ENCODE results near the gene TTF1. TPM values are rescaled to one million over a fixed set of nuclear protein-coding genes. Genes with fewer than 3 reads are reported as not detected.

TTF1 gene
- total and polyA plus RNA-seq, 2 of the 13 experiments (the other 11 are each of a cell fraction or from before 2014, with no cell fraction given) = 3.4 to 9.8 TPM

GRCh38 chr9:132426639-132427414 lies 20.2 kb upstream of the TTF1 start (continued):
- no peak for TF ChIP-seq ZSCAN22 (CRISPR knock-in tag; IDR thresholded peaks at IDR 0.05)
- TF ChIP-seq, protein P1, sequence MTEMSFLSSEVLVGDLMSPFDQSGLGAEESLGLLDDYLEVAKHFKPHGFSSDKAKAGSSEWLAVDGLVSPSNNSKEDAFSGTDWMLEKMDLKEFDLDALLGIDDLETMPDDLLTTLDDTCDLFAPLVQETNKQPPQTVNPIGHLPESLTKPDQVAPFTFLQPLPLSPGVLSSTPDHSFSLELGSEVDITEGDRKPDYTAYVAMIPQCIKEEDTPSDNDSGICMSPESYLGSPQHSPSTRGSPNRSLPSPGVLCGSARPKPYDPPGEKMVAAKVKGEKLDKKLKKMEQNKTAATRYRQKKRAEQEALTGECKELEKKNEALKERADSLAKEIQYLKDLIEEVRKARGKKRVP (CRISPR knock-in tag; IDR thresholded peaks at IDR 0.05) = no peak
- TF ChIP-seq, protein P2, sequence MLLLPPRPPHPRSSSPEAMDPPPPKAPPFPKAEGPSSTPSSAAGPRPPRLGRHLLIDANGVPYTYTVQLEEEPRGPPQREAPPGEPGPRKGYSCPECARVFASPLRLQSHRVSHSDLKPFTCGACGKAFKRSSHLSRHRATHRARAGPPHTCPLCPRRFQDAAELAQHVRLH (CRISPR knock-in tag; IDR thresholded peaks at IDR 0.05; ENCODE audit: borderline replicate concordance, low read depth) = no peak
- TF ChIP-seq FOXP1 (IDR thresholded peaks at IDR 0.05) = no peak
- no peak for TF ChIP-seq FOXP1 (CRISPR knock-in tag; IDR thresholded peaks at IDR 0.05)
- TF ChIP-seq KMT2B (CRISPR knock-in tag; IDR thresholded peaks at IDR 0.05) = no peak
- no peak for TF ChIP-seq TAF1 (CRISPR knock-in tag; IDR thresholded peaks at IDR 0.05)
- no peak for TF ChIP-seq NRL (CRISPR knock-in tag; IDR thresholded peaks at IDR 0.05; ENCODE audit: borderline replicate concordance)
- no peak for TF ChIP-seq CBX5 (CRISPR knock-in tag; IDR thresholded peaks at IDR 0.05; ENCODE audit: borderline replicate concordance)
- TF ChIP-seq HHEX (CRISPR knock-in tag; IDR thresholded peaks at IDR 0.05) = no peak
- TF ChIP-seq HDAC1 (CRISPR knock-in tag; IDR thresholded peaks at IDR 0.05) = no peak
- TF ChIP-seq, protein P3, sequence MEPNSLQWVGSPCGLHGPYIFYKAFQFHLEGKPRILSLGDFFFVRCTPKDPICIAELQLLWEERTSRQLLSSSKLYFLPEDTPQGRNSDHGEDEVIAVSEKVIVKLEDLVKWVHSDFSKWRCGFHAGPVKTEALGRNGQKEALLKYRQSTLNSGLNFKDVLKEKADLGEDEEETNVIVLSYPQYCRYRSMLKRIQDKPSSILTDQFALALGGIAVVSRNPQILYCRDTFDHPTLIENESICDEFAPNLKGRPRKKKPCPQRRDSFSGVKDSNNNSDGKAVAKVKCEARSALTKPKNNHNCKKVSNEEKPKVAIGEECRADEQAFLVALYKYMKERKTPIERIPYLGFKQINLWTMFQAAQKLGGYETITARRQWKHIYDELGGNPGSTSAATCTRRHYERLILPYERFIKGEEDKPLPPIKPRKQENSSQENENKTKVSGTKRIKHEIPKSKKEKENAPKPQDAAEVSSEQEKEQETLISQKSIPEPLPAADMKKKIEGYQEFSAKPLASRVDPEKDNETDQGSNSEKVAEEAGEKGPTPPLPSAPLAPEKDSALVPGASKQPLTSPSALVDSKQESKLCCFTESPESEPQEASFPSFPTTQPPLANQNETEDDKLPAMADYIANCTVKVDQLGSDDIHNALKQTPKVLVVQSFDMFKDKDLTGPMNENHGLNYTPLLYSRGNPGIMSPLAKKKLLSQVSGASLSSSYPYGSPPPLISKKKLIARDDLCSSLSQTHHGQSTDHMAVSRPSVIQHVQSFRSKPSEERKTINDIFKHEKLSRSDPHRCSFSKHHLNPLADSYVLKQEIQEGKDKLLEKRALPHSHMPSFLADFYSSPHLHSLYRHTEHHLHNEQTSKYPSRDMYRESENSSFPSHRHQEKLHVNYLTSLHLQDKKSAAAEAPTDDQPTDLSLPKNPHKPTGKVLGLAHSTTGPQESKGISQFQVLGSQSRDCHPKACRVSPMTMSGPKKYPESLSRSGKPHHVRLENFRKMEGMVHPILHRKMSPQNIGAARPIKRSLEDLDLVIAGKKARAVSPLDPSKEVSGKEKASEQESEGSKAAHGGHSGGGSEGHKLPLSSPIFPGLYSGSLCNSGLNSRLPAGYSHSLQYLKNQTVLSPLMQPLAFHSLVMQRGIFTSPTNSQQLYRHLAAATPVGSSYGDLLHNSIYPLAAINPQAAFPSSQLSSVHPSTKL (CRISPR knock-in tag; IDR thresholded peaks at IDR 0.05) = no peak
- TF ChIP-seq ZSCAN29 (CRISPR knock-in tag; conservative IDR thresholded peaks at IDR 0.05) = no peak

Measured in HepG2 (cell line).